ENCODE measurements around the gene PTPRN. TPM values are rescaled to one million over a fixed set of nuclear protein-coding genes. Genes with fewer than 3 reads are reported as not detected.

Gene PTPRN
- total and polyA plus RNA-seq, 2 of the 8 experiments (the other 6 are each of a cell fraction or from before 2014, with no cell fraction given), result 5.4 to 8.2 TPM

DNA sequence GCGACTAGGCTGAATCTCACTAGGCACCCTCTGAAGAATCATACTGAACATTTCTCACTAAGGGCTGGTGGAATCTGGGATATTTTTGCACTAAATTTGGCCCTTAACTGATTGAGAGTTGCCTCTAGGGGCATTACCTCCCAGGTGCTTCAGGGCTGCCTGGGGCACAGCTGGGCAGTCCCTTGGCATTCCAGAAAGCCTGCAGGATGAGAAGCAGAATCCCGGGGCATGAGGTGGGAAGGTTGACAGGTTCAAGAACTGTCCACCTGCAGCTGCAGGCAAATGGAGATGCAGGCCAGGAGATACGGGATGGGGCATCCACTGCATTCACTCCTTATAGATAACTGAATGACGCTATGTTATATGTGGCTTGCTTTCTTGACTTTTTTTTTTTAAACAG, 15.9 kb upstream of the PTPRN start (continued):
- TF ChIP-seq, protein P1, sequence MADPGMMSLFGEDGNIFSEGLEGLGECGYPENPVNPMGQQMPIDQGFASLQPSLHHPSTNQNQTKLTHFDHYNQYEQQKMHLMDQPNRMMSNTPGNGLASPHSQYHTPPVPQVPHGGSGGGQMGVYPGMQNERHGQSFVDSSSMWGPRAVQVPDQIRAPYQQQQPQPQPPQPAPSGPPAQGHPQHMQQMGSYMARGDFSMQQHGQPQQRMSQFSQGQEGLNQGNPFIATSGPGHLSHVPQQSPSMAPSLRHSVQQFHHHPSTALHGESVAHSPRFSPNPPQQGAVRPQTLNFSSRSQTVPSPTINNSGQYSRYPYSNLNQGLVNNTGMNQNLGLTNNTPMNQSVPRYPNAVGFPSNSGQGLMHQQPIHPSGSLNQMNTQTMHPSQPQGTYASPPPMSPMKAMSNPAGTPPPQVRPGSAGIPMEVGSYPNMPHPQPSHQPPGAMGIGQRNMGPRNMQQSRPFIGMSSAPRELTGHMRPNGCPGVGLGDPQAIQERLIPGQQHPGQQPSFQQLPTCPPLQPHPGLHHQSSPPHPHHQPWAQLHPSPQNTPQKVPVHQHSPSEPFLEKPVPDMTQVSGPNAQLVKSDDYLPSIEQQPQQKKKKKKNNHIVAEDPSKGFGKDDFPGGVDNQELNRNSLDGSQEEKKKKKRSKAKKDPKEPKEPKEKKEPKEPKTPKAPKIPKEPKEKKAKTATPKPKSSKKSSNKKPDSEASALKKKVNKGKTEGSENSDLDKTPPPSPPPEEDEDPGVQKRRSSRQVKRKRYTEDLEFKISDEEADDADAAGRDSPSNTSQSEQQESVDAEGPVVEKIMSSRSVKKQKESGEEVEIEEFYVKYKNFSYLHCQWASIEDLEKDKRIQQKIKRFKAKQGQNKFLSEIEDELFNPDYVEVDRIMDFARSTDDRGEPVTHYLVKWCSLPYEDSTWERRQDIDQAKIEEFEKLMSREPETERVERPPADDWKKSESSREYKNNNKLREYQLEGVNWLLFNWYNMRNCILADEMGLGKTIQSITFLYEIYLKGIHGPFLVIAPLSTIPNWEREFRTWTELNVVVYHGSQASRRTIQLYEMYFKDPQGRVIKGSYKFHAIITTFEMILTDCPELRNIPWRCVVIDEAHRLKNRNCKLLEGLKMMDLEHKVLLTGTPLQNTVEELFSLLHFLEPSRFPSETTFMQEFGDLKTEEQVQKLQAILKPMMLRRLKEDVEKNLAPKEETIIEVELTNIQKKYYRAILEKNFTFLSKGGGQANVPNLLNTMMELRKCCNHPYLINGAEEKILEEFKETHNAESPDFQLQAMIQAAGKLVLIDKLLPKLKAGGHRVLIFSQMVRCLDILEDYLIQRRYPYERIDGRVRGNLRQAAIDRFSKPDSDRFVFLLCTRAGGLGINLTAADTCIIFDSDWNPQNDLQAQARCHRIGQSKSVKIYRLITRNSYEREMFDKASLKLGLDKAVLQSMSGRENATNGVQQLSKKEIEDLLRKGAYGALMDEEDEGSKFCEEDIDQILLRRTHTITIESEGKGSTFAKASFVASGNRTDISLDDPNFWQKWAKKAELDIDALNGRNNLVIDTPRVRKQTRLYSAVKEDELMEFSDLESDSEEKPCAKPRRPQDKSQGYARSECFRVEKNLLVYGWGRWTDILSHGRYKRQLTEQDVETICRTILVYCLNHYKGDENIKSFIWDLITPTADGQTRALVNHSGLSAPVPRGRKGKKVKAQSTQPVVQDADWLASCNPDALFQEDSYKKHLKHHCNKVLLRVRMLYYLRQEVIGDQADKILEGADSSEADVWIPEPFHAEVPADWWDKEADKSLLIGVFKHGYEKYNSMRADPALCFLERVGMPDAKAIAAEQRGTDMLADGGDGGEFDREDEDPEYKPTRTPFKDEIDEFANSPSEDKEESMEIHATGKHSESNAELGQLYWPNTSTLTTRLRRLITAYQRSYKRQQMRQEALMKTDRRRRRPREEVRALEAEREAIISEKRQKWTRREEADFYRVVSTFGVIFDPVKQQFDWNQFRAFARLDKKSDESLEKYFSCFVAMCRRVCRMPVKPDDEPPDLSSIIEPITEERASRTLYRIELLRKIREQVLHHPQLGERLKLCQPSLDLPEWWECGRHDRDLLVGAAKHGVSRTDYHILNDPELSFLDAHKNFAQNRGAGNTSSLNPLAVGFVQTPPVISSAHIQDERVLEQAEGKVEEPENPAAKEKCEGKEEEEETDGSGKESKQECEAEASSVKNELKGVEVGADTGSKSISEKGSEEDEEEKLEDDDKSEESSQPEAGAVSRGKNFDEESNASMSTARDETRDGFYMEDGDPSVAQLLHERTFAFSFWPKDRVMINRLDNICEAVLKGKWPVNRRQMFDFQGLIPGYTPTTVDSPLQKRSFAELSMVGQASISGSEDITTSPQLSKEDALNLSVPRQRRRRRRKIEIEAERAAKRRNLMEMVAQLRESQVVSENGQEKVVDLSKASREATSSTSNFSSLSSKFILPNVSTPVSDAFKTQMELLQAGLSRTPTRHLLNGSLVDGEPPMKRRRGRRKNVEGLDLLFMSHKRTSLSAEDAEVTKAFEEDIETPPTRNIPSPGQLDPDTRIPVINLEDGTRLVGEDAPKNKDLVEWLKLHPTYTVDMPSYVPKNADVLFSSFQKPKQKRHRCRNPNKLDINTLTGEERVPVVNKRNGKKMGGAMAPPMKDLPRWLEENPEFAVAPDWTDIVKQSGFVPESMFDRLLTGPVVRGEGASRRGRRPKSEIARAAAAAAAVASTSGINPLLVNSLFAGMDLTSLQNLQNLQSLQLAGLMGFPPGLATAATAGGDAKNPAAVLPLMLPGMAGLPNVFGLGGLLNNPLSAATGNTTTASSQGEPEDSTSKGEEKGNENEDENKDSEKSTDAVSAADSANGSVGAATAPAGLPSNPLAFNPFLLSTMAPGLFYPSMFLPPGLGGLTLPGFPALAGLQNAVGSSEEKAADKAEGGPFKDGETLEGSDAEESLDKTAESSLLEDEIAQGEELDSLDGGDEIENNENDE (IDR thresholded peaks at IDR 0.05; ENCODE audit: insufficient replicate concordance, low read length), result no peak
- TF ChIP-seq ZNF274 (IDR thresholded peaks at IDR 0.05; ENCODE audit: borderline replicate concordance, extremely low read depth, low read length), result no peak
- TF ChIP-seq SRF (IDR thresholded peaks at IDR 0.05; ENCODE audit: low read depth, low read length), result no peak
- no peak for TF ChIP-seq BCL11A (IDR thresholded peaks at IDR 0.05; ENCODE audit: low read depth in 2 of 2, low read length in 2 of 2)
- TF ChIP-seq SUZ12 (IDR thresholded peaks at IDR 0.05; ENCODE audit: low read length), result no peak
- no peak for TF ChIP-seq MAX (IDR thresholded peaks at IDR 0.05)
- no peak for TF ChIP-seq EZH2 (IDR thresholded peaks at IDR 0.05; ENCODE audit: low read depth, low read length, severe bottlenecking)
- no peak for TF ChIP-seq NANOG (IDR thresholded peaks at IDR 0.05; ENCODE audit: insufficient read depth, low read depth, low read length, poor library complexity, severe bottlenecking)
- TF ChIP-seq YY1 (IDR thresholded peaks at IDR 0.05; ENCODE audit: low read depth, low read length), result no peak
- TF ChIP-seq POU5F1 (IDR thresholded peaks at IDR 0.05; ENCODE audit: low read depth, low read length), result no peak
- TF ChIP-seq SP2 (IDR thresholded peaks at IDR 0.05; ENCODE audit: low read length), result no peak
- no peak for TF ChIP-seq TAF1 (IDR thresholded peaks at IDR 0.05; ENCODE audit: low read depth, low read length)
- no peak for TF ChIP-seq TBP (IDR thresholded peaks at IDR 0.05; ENCODE audit: low read depth, low read length)
